Parathyroid adenoma (tissue), 2 donors: ENCODE results near the gene AMY2B.
"Not testable (repeated sequence)": the region's sequence is repeated elsewhere in the genome, so short reads cannot be mapped to it uniquely, and the experiment has no call there.

Experiments used
- H2AFZ ChIP-seq: fragments of 300-600 bp; sonication (generic); one replicate; pipeline ENCODE4 v1.7.0; 2017; ENCODE audit warnings: antibody characterized with exemption, mild to moderate bottlenecking
- H3K27ac ChIP-seq: fragments of 300-600 bp; sonication (generic); one replicate; pipeline ENCODE4 v1.7.0; 2017
- H3K27me3 ChIP-seq: fragments of 300-600 bp; sonication (generic); one replicate; pipeline ENCODE4 v1.7.0; 2017; ENCODE audit warnings: low read length; ENCODE audit not compliant: control insufficient read depth, insufficient read depth
- H3K36me3 ChIP-seq: fragments of 300-600 bp; sonication (generic); one replicate; pipeline ENCODE4 v1.7.0; 2017; ENCODE audit warnings: low read length; ENCODE audit not compliant: control insufficient read depth, insufficient read depth
- H3K4me1 ChIP-seq: fragments of 300-600 bp; sonication (generic); one replicate; pipeline ENCODE4 v1.7.0; 2017; ENCODE audit warnings: control low read depth
- H3K4me2 ChIP-seq: fragments of 300-600 bp; sonication (generic); one replicate; pipeline ENCODE4 v1.7.0; 2017; ENCODE audit warnings: low read length
- H3K4me3 ChIP-seq: fragments of 300-600 bp; sonication (generic); one replicate; pipeline ENCODE4 v1.7.0; 2017; ENCODE audit warnings: low read depth, low read length
- H3K79me2 ChIP-seq: fragments of 300-600 bp; sonication (generic); one replicate; pipeline ENCODE4 v1.7.0; 2017; ENCODE audit warnings: control low read depth
- H3K9ac ChIP-seq: fragments of 300-600 bp; sonication (generic); one replicate; pipeline ENCODE4 v1.7.0; 2017; ENCODE audit warnings: mild to moderate bottlenecking
- H3K9me3 ChIP-seq: fragments of 300-600 bp; sonication (generic); one replicate; pipeline ENCODE4 v1.7.0; 2017; ENCODE audit warnings: low read length; ENCODE audit not compliant: control insufficient read depth
- CTCF ChIP-seq: fragments of 300-600 bp; sonication (generic); IDR thresholded peaks from one replicate; pipeline ENCODE4 v1.7.0; 2017; ENCODE audit warnings: antibody characterized with exemption, mild to moderate bottlenecking
- donor health status: primary hyperparathyroidism.

Gene AMY2B

DNA sequence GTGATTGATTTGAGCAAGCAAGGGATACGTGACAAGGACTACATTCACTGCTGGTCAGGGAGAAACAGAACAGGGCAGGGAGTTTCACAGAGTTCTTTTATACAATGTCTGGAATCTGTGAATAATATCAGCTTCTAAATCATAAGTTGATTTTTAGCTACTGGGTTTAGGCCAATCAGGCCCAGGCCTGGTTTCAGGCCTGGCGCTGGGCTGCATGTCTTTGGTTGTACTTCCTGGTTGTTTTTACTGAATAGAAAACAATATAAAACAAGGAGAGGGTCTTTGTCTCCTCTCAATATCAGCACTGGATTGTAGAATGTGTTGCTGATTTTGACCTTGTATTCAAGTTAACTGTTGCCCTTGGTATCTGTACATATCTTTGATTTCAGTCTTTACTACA is 45.0 kb downstream of the AMY2B start:
- H3K36me3 ChIP-seq = no peaks in the 10 kb centered on the region
- no peaks in the 10 kb centered on the region for H3K9me3 ChIP-seq
- H3K4me1 ChIP-seq = no peaks in the 10 kb centered on the region
- H3K79me2 ChIP-seq = no peaks in the 10 kb centered on the region
- H3K27ac ChIP-seq = no peak overlapping the region
- no peak overlapping the region for H2AFZ ChIP-seq
- H3K4me2 ChIP-seq = no peak overlapping the region
- no peak for TF ChIP-seq CTCF
- no peak overlapping the region for H3K4me3 ChIP-seq
- H3K9ac ChIP-seq = no peak overlapping the region
- H3K27me3 ChIP-seq = no peaks in the 10 kb centered on the region

GRCh38 chr1:103616994-103617477 is 45.6 kb downstream of the AMY2B start, which contains the start of gene AMY2A:
AMY2A (plus strand) TSS chr1:103617427; CDS start chr1:103617441, 14 bp downstream.
- H3K4me3 ChIP-seq, H3K4me2 ChIP-seq, H2AFZ ChIP-seq, H3K36me3 ChIP-seq, H3K9ac ChIP-seq, H3K79me2 ChIP-seq, H3K27me3 ChIP-seq, H3K27ac ChIP-seq, H3K9me3 ChIP-seq, H3K4me1 ChIP-seq: not testable (repeated sequence)

- H3K27me3 ChIP-seq, H3K79me2 ChIP-seq: not testable (repeated sequence)
Observed at GRCh38 chr1:103627436-103627835, 56.0 kb downstream of the AMY2B start.

More at GRCh38 chr1:103627436-103627835, 56.0 kb downstream of the AMY2B start:
- not testable (repeated sequence) for H3K9ac ChIP-seq, H3K27ac ChIP-seq, H3K4me3 ChIP-seq, H3K4me2 ChIP-seq, H3K4me1 ChIP-seq, H3K36me3 ChIP-seq, H2AFZ ChIP-seq, H3K9me3 ChIP-seq
